HepG2 (cell line): ENCODE results near the gene ANTKMT. TPM values are rescaled to one million over a fixed set of nuclear protein-coding genes. Genes with fewer than 3 reads are reported as not detected.

Experiments used
- ATAC-seq: fragments of 200-7000 bp; cut with Tn5 transposase; 3 replicates; pipeline ENCODE4 v1.9.1; 2020; ENCODE audit warnings: mild to moderate bottlenecking, moderate library complexity
- BruUV-seq: library from RNA; stranded (reverse); fragments of 400-500 nt; replicated peaks from 2 replicates; lab custom pipeline; 2021; lab: Mats Ljungman, UMichigan
- CTCF ChIA-PET: fragments of 300-600 bp; formaldehyde crosslinking; extraction: SDS; loops from one replicate; lab custom pipeline; 2021; ENCODE audit warnings: low total read pairs, inconsistent platforms, low intra/inter-chr PET ratio; lab: Yijun Ruan, JAX
- POLR2A ChIA-PET: fragments of 350-600 bp; sonication (Branson Sonifier 250); formaldehyde crosslinking; loops from one replicate; lab custom pipeline; 2020; ENCODE audit warnings: antibody characterized with exemption, inconsistent platforms; lab: Yijun Ruan, JAX
- DNase-seq: peaks from one replicate; pipeline ENCODE4 v3.0.0-alpha.2; 2015; ENCODE audit warnings: low spot score
- FAIRE-seq: peaks from 3 replicates; lab custom pipeline; 2011; peaks lifted over from hg19 to GRCh38; lab: Jason Lieb, UNC
- H2AFZ ChIP-seq: one replicate; pipeline ENCODE4 v1.6.1; 2011; ENCODE audit warnings: low read length, inconsistent platforms
- H3K27ac ChIP-seq: fragments of 300-600 bp; 3 replicates; pipeline ENCODE4 v1.8.0; 2011; ENCODE audit warnings: mixed run types, mild to moderate bottlenecking, mixed read lengths, low read length, inconsistent platforms; ENCODE audit not compliant: insufficient read depth; ENCODE audit errors: extremely low read length
- H3K27me3 ChIP-seq, 2 experiments: fragments of 200-600 bp in 1 of 2; 2 replicates in 1 of 2; 3 replicates in 1 of 2; pipeline versions ENCODE4 v1.6.0 to v1.8.0; 2011; ENCODE audit warnings: low read length in 2 of 2, mild to moderate bottlenecking in 2 of 2, moderate library complexity in 2 of 2, inconsistent platforms in 1 of 2; ENCODE audit not compliant: insufficient read depth in 2 of 2, control insufficient read depth in 1 of 2
- H3K36me3 ChIP-seq, 2 experiments: fragments of 200-600 bp in 1 of 2; replicated peaks in 1 of 2; 2 replicates in 1 of 2; 3 replicates in 1 of 2; pipeline versions ENCODE4 v1.5.1 to v1.8.0; 2011; ENCODE audit warnings: low read length in 2 of 2, inconsistent platforms in 1 of 2; ENCODE audit not compliant: insufficient read depth in 2 of 2, control insufficient read depth in 1 of 2
- H3K4me1 ChIP-seq: 2 replicates; pipeline ENCODE4 v1.5.1; 2012; ENCODE audit warnings: low read length, inconsistent platforms; ENCODE audit not compliant: insufficient read depth
- H3K4me2 ChIP-seq: 2 replicates; pipeline ENCODE4 v1.6.0; 2011; ENCODE audit warnings: low read depth, low read length, inconsistent platforms
- H3K4me3 ChIP-seq, 3 experiments: fragments of 200-600 bp in 1 of 3; sonication (generic), shearing (Covaris generic) in 1 of 3; replicated peaks in 1 of 3; 2 replicates each; pipeline ENCODE4 v1.5.1; 2011 to 2016; ENCODE audit warnings: low read length in 3 of 3, inconsistent platforms in 2 of 3, low read depth in 2 of 3, mild to moderate bottlenecking in 2 of 3, control low read depth in 1 of 3, mixed read lengths in 1 of 3; ENCODE audit not compliant: insufficient read depth in 1 of 3
- H3K79me2 ChIP-seq: one replicate; pipeline ENCODE4 v1.6.1; 2011; ENCODE audit warnings: low read length, inconsistent platforms; ENCODE audit not compliant: insufficient read depth
- H3K9ac ChIP-seq: 2 replicates; pipeline ENCODE4 v1.6.0; 2011; ENCODE audit warnings: mild to moderate bottlenecking, low read depth, low read length, inconsistent platforms; ENCODE audit not compliant: insufficient read depth
- H3K9me3 ChIP-seq: 2 replicates; pipeline ENCODE4 v1.5.1; 2012; ENCODE audit warnings: mild to moderate bottlenecking, low read length
- H4K20me1 ChIP-seq: 2 replicates; pipeline ENCODE4 v1.6.0; 2011; ENCODE audit warnings: inconsistent platforms, mild to moderate bottlenecking, low read length, moderate library complexity; ENCODE audit not compliant: insufficient read depth
- AKAP8 ChIP-seq: sonication (generic); formaldehyde crosslinking; IDR thresholded peaks from 2 replicates; pipeline ENCODE4 v1.5.1; 2020; ENCODE audit warnings: mild to moderate bottlenecking, missing genetic modification reagents
- GABPB1 ChIP-seq: IDR thresholded peaks from 2 replicates; pipeline ENCODE4 v1.6.1; 2016; ENCODE audit warnings: mild to moderate bottlenecking, missing genetic modification reagents, moderate library complexity, missing compliant biosample characterization
- HOXA5 ChIP-seq: sonication (generic); formaldehyde crosslinking; IDR thresholded peaks from 2 replicates; pipeline ENCODE4 v1.4.0; 2020; ENCODE audit warnings: missing genetic modification reagents
- KDM2A ChIP-seq: sonication (generic); formaldehyde crosslinking; IDR thresholded peaks from 2 replicates; pipeline ENCODE4 v1.4.0; 2020; ENCODE audit warnings: low read depth, missing genetic modification reagents, borderline replicate concordance
- KLF9 ChIP-seq: IDR thresholded peaks from 2 replicates; pipeline ENCODE4 v1.6.1; 2016; ENCODE audit warnings: low read depth
- KMT2A ChIP-seq: sonication (generic); formaldehyde crosslinking; IDR thresholded peaks from 2 replicates; pipeline ENCODE4 v1.4.0; 2020; ENCODE audit warnings: missing genetic modification reagents
- MATR3 ChIP-seq: sonication (generic); formaldehyde crosslinking; IDR thresholded peaks from 2 replicates; pipeline ENCODE4 v1.4.0; 2020; ENCODE audit warnings: missing genetic modification reagents
- MAX ChIP-seq: IDR thresholded peaks from 2 replicates; pipeline ENCODE4 v1.6.1; 2012; ENCODE audit warnings: inconsistent platforms
- MAZ ChIP-seq, 2 experiments: sonication (generic) in 1 of 2; formaldehyde crosslinking in 1 of 2; IDR thresholded peaks; 2 replicates each; pipeline versions ENCODE4 v1.5.0 to v1.6.1; 2012 to 2020; ENCODE audit warnings: low read depth in 2 of 2, mild to moderate bottlenecking in 2 of 2, borderline replicate concordance in 1 of 2, improper control_type of control experiment in 1 of 2, low read length in 1 of 2, missing genetic modification reagents in 1 of 2, moderate library complexity in 1 of 2
- MXI1 ChIP-seq: IDR thresholded peaks from 3 replicates; pipeline ENCODE4 v1.6.1; 2012; ENCODE audit warnings: low read depth, low read length, inconsistent platforms, borderline replicate concordance
- MYC ChIP-seq: sonication (generic); formaldehyde crosslinking; IDR thresholded peaks from 2 replicates; pipeline ENCODE4 v1.9.0; 2021; ENCODE audit warnings: missing genetic modification reagents, borderline replicate concordance
- PAWR ChIP-seq: sonication (generic); formaldehyde crosslinking; IDR thresholded peaks from 2 replicates; pipeline ENCODE4 v1.4.0; 2020; ENCODE audit warnings: missing genetic modification reagents, mild to moderate bottlenecking, borderline replicate concordance
- PCBP1 ChIP-seq: fragments of 200-400 bp; formaldehyde crosslinking; IDR thresholded peaks from 2 replicates; pipeline ENCODE4 v1.6.1; 2017; ENCODE audit warnings: mild to moderate bottlenecking, low read depth, low read length, borderline replicate concordance
- SAP130 ChIP-seq: IDR thresholded peaks from 2 replicates; pipeline ENCODE4 v1.6.1; 2016; ENCODE audit warnings: low read depth
- SP2 ChIP-seq: sonication (generic); formaldehyde crosslinking; IDR thresholded peaks from 2 replicates; pipeline ENCODE4 v1.5.1; 2020; ENCODE audit warnings: mild to moderate bottlenecking, missing genetic modification reagents
- SP4 ChIP-seq: sonication (generic); formaldehyde crosslinking; IDR thresholded peaks from 2 replicates; pipeline ENCODE4 v1.8.1; 2023; ENCODE audit warnings: mild to moderate bottlenecking, missing genetic modification reagents
- TBX2 ChIP-seq: sonication (generic); formaldehyde crosslinking; IDR thresholded peaks from 2 replicates; pipeline ENCODE4 v1.5.0; 2020; ENCODE audit warnings: missing genetic modification reagents, mild to moderate bottlenecking, borderline replicate concordance
- TFAP4 ChIP-seq: sonication (generic); IDR thresholded peaks from 2 replicates; pipeline ENCODE4 v1.6.1; 2016; ENCODE audit warnings: low read depth, borderline replicate concordance
- ZBTB14 ChIP-seq: sonication (generic); formaldehyde crosslinking; IDR thresholded peaks from 2 replicates; pipeline ENCODE4 v1.4.0; 2020; ENCODE audit warnings: missing genetic modification reagents
- ZNF607 ChIP-seq: sonication (generic); formaldehyde crosslinking; IDR thresholded peaks from 2 replicates; pipeline ENCODE4 v1.5.1; 2020; ENCODE audit warnings: missing genetic modification reagents, mild to moderate bottlenecking, borderline replicate concordance
- ZSCAN21 ChIP-seq: sonication (generic); formaldehyde crosslinking; IDR thresholded peaks from 2 replicates; pipeline ENCODE4 v1.8.0; 2022; ENCODE audit warnings: mild to moderate bottlenecking, missing genetic modification reagents, moderate library complexity, borderline replicate concordance
- WGBS: methylation state at CpG from one replicate; pipeline ENCODE4 v1.1.6; 2017; ENCODE audit warnings: low lambda C conversion rate; 5-methylcytosine and 5-hydroxymethylcytosine counted together
- in situ Hi-C: cut with HindIII; loops from 2 replicates; pipeline ENCODE4 v1.10.0; 2017; ENCODE audit warnings: low pct_unique_long_range_greater_than_20kb; ENCODE audit not compliant: extremely low pct_ligation_motif_present
- intact Hi-C: fragments of 100-400 bp; cut with micrococcal nuclease; formaldehyde crosslinking; loops from one replicate; pipeline ENCODE4 v1.10.0; 2022; ENCODE audit not compliant: unreplicated experiment
- polyA plus RNA-seq, 8 experiments: library from polyadenylated mRNA; depleted of rRNA in 3 of 8; stranded (reverse) in 7 of 8; unstranded in 1 of 8; fragments of >200 nt; fragmentation: Illumina TruSeq in 4 of 8; extraction: Trizol in 4 of 8; gene quantifications; 2 replicates each; pipeline versions ENCODE4 v1.2.1 to v1.2.3, GENCODE V29; 2011 to 2016; ENCODE audit warnings: low read depth in 4 of 8, missing spikeins in 1 of 8, mixed read lengths in 1 of 8; ENCODE audit not compliant: insufficient read depth in 1 of 8
- total RNA-seq, 5 experiments: library from RNA; depleted of rRNA; stranded (reverse); fragments of >200 nt; fragmentation: Illumina TruSeq; extraction: Trizol; gene quantifications; 2 replicates each; pipeline ENCODE4 v1.2.3, GENCODE V29; 2016; ENCODE audit warnings: low read depth in 1 of 5

The ANTKMT gene
- total and polyA plus RNA-seq, 2 of the 13 experiments (the other 11 are each of a cell fraction or from before 2014, with no cell fraction given) = 7.5 to 47.8 TPM

- H3K36me3 ChIP-seq = peaks cover 1 to 6% of the 10 kb centered on the region in 2 experiments; a peak in 2 of 5 replicates
- H3K9ac ChIP-seq = no peak overlapping the region
- no peak overlapping the region for H3K27ac ChIP-seq
- ChIA-PET POLR2A (interaction anchor here (2.0 kb wide), 1 partner anchor 12 kb away, joined by 7 read pairs; no protein-coding TSS in a partner anchor), CTCF (no interaction called here)
- H3K4me1 ChIP-seq = peaks cover 11% of the 10 kb centered on the region
- no peaks in the 10 kb centered on the region for H3K9me3 ChIP-seq
- H3K4me3 ChIP-seq = peak overlapping the region in 1 of 3 experiments; percentile 23; a peak in 2 of 6 replicates
- H2AFZ ChIP-seq = no peak overlapping the region
- intact Hi-C loops (no loop called here), in situ Hi-C loops (no loop called here)
- FAIRE-seq (no peak), DNase-seq (no peak), ATAC-seq (no peak; the same call in 2 of the 3 replicates)
- H3K79me2 ChIP-seq = no peaks in the 10 kb centered on the region
- H3K27me3 ChIP-seq = peaks cover 0 to 3% of the 10 kb centered on the region in 2 experiments; a peak in 1 of 5 replicates
- 89% methylated on average over 47 of the region's 80 CpGs for WGBS
- BruUV-seq = no TSS peak
- no peak for TF ChIP-seq MATR3 (CRISPR knock-in tag)
- TF ChIP-seq ZNF607 (CRISPR knock-in tag) = no peak
- TF ChIP-seq SP4 (CRISPR knock-in tag) = 0 out of 2 replicates have a peak, but pooled peaks have one; percentile 19
- TF ChIP-seq PAWR (CRISPR knock-in tag) = no peak
- 0 out of 2 replicates have a peak, but pooled peaks have one; percentile 14 for TF ChIP-seq ZSCAN21 (CRISPR knock-in tag)
- peak; percentile 16; the same call in 1 of the 2 replicates for TF ChIP-seq TBX2 (CRISPR knock-in tag)
- TF ChIP-seq MXI1 = 0 out of 3 replicates have a peak, but pooled peaks have one; percentile 23
- TF ChIP-seq MYC (CRISPR knock-in tag) = peak; percentile 50; the same call in 1 of the 2 replicates
- TF ChIP-seq TFAP4 = no peak
- TF ChIP-seq MAZ (IDR thresholded peaks at IDR 0.05; ENCODE audit: borderline replicate concordance, low read depth, low read length) = no peak
- TF ChIP-seq MAZ (CRISPR knock-in tag; IDR thresholded peaks at IDR 0.05; ENCODE audit: low read depth) = peak; percentile 29; the same call in 1 of the 2 replicates
- 0 out of 2 replicates have a peak, but pooled peaks have one; percentile 18 for TF ChIP-seq PCBP1
- TF ChIP-seq HOXA5 (CRISPR knock-in tag) = no peak
- TF ChIP-seq KMT2A (CRISPR knock-in tag) = no peak
- peak; percentile 69; the same call in 1 of the 2 replicates for TF ChIP-seq KDM2A (CRISPR knock-in tag)
- peak; percentile 82 for TF ChIP-seq AKAP8 (CRISPR knock-in tag)
- TF ChIP-seq SP2 (CRISPR knock-in tag) = no peak
- peak; percentile 70 for TF ChIP-seq GABPB1
- peak; percentile 62 for TF ChIP-seq MAX
- TF ChIP-seq ZBTB14 (CRISPR knock-in tag) = peak; percentile 74
- TF ChIP-seq KLF9 (CRISPR knock-in tag) = no peak
- TF ChIP-seq SAP130 = peak; percentile 62
- no peak overlapping the region for H3K4me2 ChIP-seq
- H4K20me1 ChIP-seq = no peaks in the 10 kb centered on the region
These were observed 7.4 kb downstream of the ANTKMT start for GRCh38 chr16:728131-728889.
